HS-27A (cell line): Measurements from ENCODE around the gene OR4D2.
"Not testable (repeated sequence)": the region's sequence is repeated elsewhere in the genome, so short reads cannot be mapped to it uniquely, and the experiment has no call there.

Experiments used
- DNase-seq: peaks from one replicate; pipeline ENCODE4 v3.0.0-alpha.2; 2012; ENCODE audit warnings: low read depth, missing footprints

OR4D2 gene

GRCh38 chr17:58166682-58167081 is at the start of gene OR4D2:
TSS of gene OR4D2 (plus strand) at chr17:58166982. CDS start at chr17:58169656, 2,674 bp downstream.
- no peak for DNase-seq

- no peak for DNase-seq
These were observed 49.4 kb upstream of the OR4D2 start for GRCh38 chr17:58117382-58117781.

GRCh38 chr17:58119491-58119890 is 47.3 kb upstream of the OR4D2 start:
- DNase-seq, result no peak

GRCh38 chr17:58120195-58120822 is 46.5 kb upstream of the OR4D2 start:
- peak; percentile 27 for DNase-seq

- DNase-seq, result no peak
These were observed 44.9 kb upstream of the OR4D2 start for GRCh38 chr17:58121925-58122324.

GRCh38 chr17:58127846-58128245 is 38.9 kb upstream of the OR4D2 start:
- no peak for DNase-seq

- not testable (repeated sequence) for DNase-seq
These were observed 34.1 kb upstream of the OR4D2 start for GRCh38 chr17:58132697-58133096.

GRCh38 chr17:58136669-58137279 is 30.0 kb upstream of the OR4D2 start:
- DNase-seq, result no peak

- no peak for DNase-seq
These were observed 25.3 kb upstream of the OR4D2 start for GRCh38 chr17:58141505-58141904.

GRCh38 chr17:58143335-58143734 is 23.4 kb upstream of the OR4D2 start:
- not testable (repeated sequence) for DNase-seq

- DNase-seq, result no peak
These were observed 22.0 kb upstream of the OR4D2 start for GRCh38 chr17:58144801-58145200.

GRCh38 chr17:58147930-58148434 is 18.8 kb upstream of the OR4D2 start, which contains the start of gene OR4D1:
TSS of gene OR4D1 (plus strand) at chr17:58148384. CDS start at chr17:58155154, 6,770 bp downstream.
- no peak for DNase-seq

GRCh38 chr17:58148609-58149008 is 18.2 kb upstream of the OR4D2 start:
- DNase-seq, result no peak

- no peak for DNase-seq
These were observed 16.4 kb upstream of the OR4D2 start for GRCh38 chr17:58150394-58150793.

- no peak for DNase-seq
These were observed 13.7 kb upstream of the OR4D2 start for GRCh38 chr17:58153046-58153445.

GRCh38 chr17:58153671-58154070 is 13.1 kb upstream of the OR4D2 start:
- DNase-seq, result no peak

- DNase-seq, result no peak
These were observed 9.7 kb upstream of the OR4D2 start for GRCh38 chr17:58156839-58157803.

GRCh38 chr17:58158181-58158580 is 8.6 kb upstream of the OR4D2 start:
- no peak for DNase-seq

GRCh38 chr17:58161566-58161965 is 5.2 kb upstream of the OR4D2 start:
- no peak for DNase-seq

- no peak for DNase-seq
These were observed 801 bp upstream of the OR4D2 start for GRCh38 chr17:58165981-58166380.

GRCh38 chr17:58170622-58171021 is 3.8 kb downstream of the OR4D2 start:
- DNase-seq, result no peak

- no peak for DNase-seq
These were observed 5.7 kb downstream of the OR4D2 start for GRCh38 chr17:58172369-58173071.
